Kidney (tissue), 14 donors: ENCODE results near the gene METTL14. TPM values are rescaled to one million over a fixed set of nuclear protein-coding genes. Genes with fewer than 3 reads are reported as not detected.

Experiments used
- DNase-seq, 5 donors: peaks; one replicate each; pipeline ENCODE4 v3.0.0-alpha.2; 2013 to 2020
- FAIRE-seq: peaks from 2 replicates; lab custom pipeline; 2012; peaks lifted over from hg19 to GRCh38; lab: Jason Lieb, UNC
- H3K27ac ChIP-seq, 2 donors: one replicate each; pipeline ENCODE4 v1.7.0; 2013; ENCODE audit warnings: low read depth in 2 of 2, low read length in 2 of 2, inconsistent platforms in 1 of 2
- H3K27me3 ChIP-seq: one replicate; pipeline ENCODE4 v1.7.1; 2013; ENCODE audit warnings: low read length, inconsistent platforms; ENCODE audit not compliant: control insufficient read depth, insufficient read depth
- H3K36me3 ChIP-seq, 3 donors: one replicate each; pipeline versions ENCODE4 v1.7.0 to v1.7.1; 2013; ENCODE audit warnings: low read length in 3 of 3, control low read depth in 1 of 3, inconsistent platforms in 1 of 3; ENCODE audit not compliant: insufficient read depth in 3 of 3, control insufficient read depth in 2 of 3
- H3K4me1 ChIP-seq, 3 donors: one replicate each; pipeline versions ENCODE4 v1.7.0 to v1.7.1; 2013; ENCODE audit warnings: low read length in 3 of 3, inconsistent platforms in 1 of 3, low read depth in 1 of 3; ENCODE audit not compliant: control insufficient read depth in 2 of 3, insufficient read depth in 2 of 3
- H3K4me3 ChIP-seq, 3 donors: one replicate each; pipeline versions ENCODE4 v1.7.0 to v1.8.1; 2013; ENCODE audit warnings: low read length in 3 of 3, control low read depth in 1 of 3, inconsistent platforms in 1 of 3
- H3K9ac ChIP-seq, 3 donors: one replicate each; pipeline versions ENCODE4 v1.7.0 to v1.7.1; 2013; ENCODE audit warnings: low read length in 3 of 3, control low read depth in 1 of 3, inconsistent platforms in 1 of 3
- H3K9me3 ChIP-seq, 3 donors: one replicate each; pipeline versions ENCODE4 v1.7.0 to v1.7.1; 2013; ENCODE audit warnings: low read length in 3 of 3, control low read depth in 1 of 3, inconsistent platforms in 1 of 3; ENCODE audit not compliant: control insufficient read depth in 2 of 3, insufficient read depth in 1 of 3
- CTCF ChIP-seq: IDR thresholded peaks from 3 replicates; pipeline ENCODE4 v1.5.1; 2012; ENCODE audit warnings: mild to moderate bottlenecking, moderate library complexity, borderline replicate concordance; ENCODE audit not compliant: insufficient read depth; ENCODE audit errors: extremely low read depth
- intact Hi-C: fragments of 100-400 bp; cut with DNase I; formaldehyde crosslinking; loops from one replicate; pipeline ENCODE4 v1.11.1; 2022
- polyA plus RNA-seq: library from polyadenylated mRNA; stranded (reverse); fragments of 350-450 nt; fragmentation: Illumina TruSeq; extraction: RNeasy Lipid Tissue Mini Kit (QIAGEN cat#74804); gene quantifications from one replicate; pipeline ENCODE4 v1.2.3, GENCODE V29; 2014; ENCODE audit warnings: low read depth, low replicate concordance; ENCODE audit not compliant: insufficient read depth
- total RNA-seq: library from RNA; stranded (reverse); fragmentation: NEBNext Ultra II Directional; extraction: Animal tissue kit (Norgen Biotek cat#: 25700); gene quantifications from one replicate; pipeline ENCODE4 v1.2.1, GENCODE V29; 2021
- donor health status: control.
- donor health status: control.
- donor health status: control.
- donor health status: control.
- donor health status: control.
- donor health status: DM: yes; HTN: yes; CAD: no.
- donor health status: Normal renal cell carcinoma (clear cell type).

Gene METTL14
- total and polyA plus RNA-seq, 2 donors from 2014 or later, result 10.1 to 46.4 TPM

GRCh38 chr4:118703118-118703517 is 17.9 kb downstream of the METTL14 start:
- H3K27ac ChIP-seq, result no peak overlapping the region
- no peak for DNase-seq
- no peak for TF ChIP-seq CTCF

DNA sequence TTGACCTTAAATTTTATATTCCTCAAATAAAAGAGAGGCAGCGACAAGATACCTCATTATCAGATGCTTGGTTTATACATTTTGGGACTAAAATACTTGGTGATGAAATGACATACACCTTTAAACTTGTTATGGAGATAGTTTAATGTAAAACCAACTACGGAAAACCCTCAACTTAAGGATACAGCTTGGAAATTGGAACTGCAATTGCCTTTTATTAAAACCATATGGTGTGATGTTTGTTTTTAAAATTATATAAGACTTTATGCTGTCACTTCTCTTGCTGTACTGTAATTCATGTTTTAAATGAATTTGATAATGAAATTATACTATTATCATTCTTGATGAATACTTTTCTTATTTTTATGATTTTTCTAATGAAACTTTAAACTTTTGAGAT is 25.9 kb downstream of the METTL14 start:
- Histone ChIP-seq H3K27me3 (no peaks in the 10 kb centered on the region), H3K27ac (no peak overlapping the region), H3K4me1 (no peaks in the 10 kb centered on the region), H3K9ac (no peak overlapping the region), H3K36me3 (peaks cover 7 to 27% (median 17%) of the 10 kb centered on the region in 3 donors), H3K9me3 (no peaks in the 10 kb centered on the region), H3K4me3 (no peak overlapping the region)
- no peak for DNase-seq
- intact Hi-C loops, result no loop called here
- FAIRE-seq, result no peak
- TF ChIP-seq CTCF, result no peak

More at GRCh38 chr4:118703118-118703517, 17.9 kb downstream of the METTL14 start:
- H3K27me3 ChIP-seq, result no peaks in the 10 kb centered on the region
- no peaks in the 10 kb centered on the region for H3K9me3 ChIP-seq
- FAIRE-seq, result no peak
- no peak overlapping the region for H3K4me3 ChIP-seq
- intact Hi-C loops, result no loop called here
- H3K9ac ChIP-seq, result no peak overlapping the region
- H3K36me3 ChIP-seq, result peaks cover 4 to 36% (median 22%) of the 10 kb centered on the region in 3 donors
- no peaks in the 10 kb centered on the region for H3K4me1 ChIP-seq

GRCh38 chr4:118712872-118713271 is 27.7 kb downstream of the METTL14 start:
- FAIRE-seq, result no peak
- no peak overlapping the region for H3K4me3 ChIP-seq
- peaks cover 5 to 22% (median 10%) of the 10 kb centered on the region in 3 donors for H3K36me3 ChIP-seq
- no peak overlapping the region for H3K27ac ChIP-seq
- DNase-seq, result no peak
- H3K4me1 ChIP-seq, result no peaks in the 10 kb centered on the region
- H3K9me3 ChIP-seq, result no peaks in the 10 kb centered on the region
- no peak overlapping the region for H3K9ac ChIP-seq
- TF ChIP-seq CTCF, result no peak
- no peaks in the 10 kb centered on the region for H3K27me3 ChIP-seq
- intact Hi-C loops, result no loop called here

- no peak for TF ChIP-seq CTCF
- no peak overlapping the region for H3K9ac ChIP-seq
- no peak overlapping the region for H3K27ac ChIP-seq
- DNase-seq, result no peak
- no peak overlapping the region for H3K4me3 ChIP-seq
- peaks cover 5 to 18% (median 6%) of the 10 kb centered on the region in 3 donors for H3K36me3 ChIP-seq
- no peaks in the 10 kb centered on the region for H3K27me3 ChIP-seq
- no peak for FAIRE-seq
- no peaks in the 10 kb centered on the region for H3K9me3 ChIP-seq
- intact Hi-C loops, result no loop called here
- H3K4me1 ChIP-seq, result no peaks in the 10 kb centered on the region
These were observed 29.5 kb downstream of the METTL14 start for GRCh38 chr4:118714682-118715081.
